Activated T-helper 9 cell treated with anti-CD3 and anti-CD28 coated beads, Interleukin-2, amount 50 U/mL, for 16 hours (primary cell): Measurements from ENCODE around the gene MRPL3.

ENCODE experiments used
- DNase-seq: peaks from one replicate; pipeline ENCODE4 v3.0.0-alpha.2; 2020; ENCODE audit warnings: low read depth

The MRPL3 gene

GRCh38 chr3:131502530-131503319, at the start of gene MRPL3:
MRPL3 (minus strand) TSS chr3:131502971; CDS start chr3:131502821, 150 bp downstream.
- DNase-seq = peak; percentile 78

- DNase-seq = no peak
Observed at GRCh38 chr3:131551761-131552160, 49.0 kb upstream of the MRPL3 start.

GRCh38 chr3:131550562-131551465, 48.0 kb upstream of the MRPL3 start:
- no peak for DNase-seq

- no peak for DNase-seq
Observed at GRCh38 chr3:131549340-131549739, 46.6 kb upstream of the MRPL3 start.

- no peak for DNase-seq
Observed at GRCh38 chr3:131547585-131547984, 44.8 kb upstream of the MRPL3 start.

- no peak for DNase-seq
Observed at GRCh38 chr3:131546441-131546840, 43.7 kb upstream of the MRPL3 start.

GRCh38 chr3:131544557-131544956, 41.8 kb upstream of the MRPL3 start:
- no peak for DNase-seq

GRCh38 chr3:131543714-131544113, 40.9 kb upstream of the MRPL3 start:
- no peak for DNase-seq

- DNase-seq = no peak
Observed at GRCh38 chr3:131541288-131541687, 38.5 kb upstream of the MRPL3 start.

- no peak for DNase-seq
Observed at GRCh38 chr3:131540821-131541220, 38.0 kb upstream of the MRPL3 start.

GRCh38 chr3:131540143-131540542, 37.4 kb upstream of the MRPL3 start:
- no peak for DNase-seq

- DNase-seq = no peak
Observed at GRCh38 chr3:131538968-131539367, 36.2 kb upstream of the MRPL3 start.

GRCh38 chr3:131537531-131537930, 34.8 kb upstream of the MRPL3 start:
- DNase-seq = no peak

- DNase-seq = no peak
Observed at GRCh38 chr3:131535596-131535995, 32.8 kb upstream of the MRPL3 start.

GRCh38 chr3:131535131-131535530, 32.4 kb upstream of the MRPL3 start:
- DNase-seq = no peak

GRCh38 chr3:131532645-131533044, 29.9 kb upstream of the MRPL3 start:
- DNase-seq = no peak

GRCh38 chr3:131530843-131531242, 28.1 kb upstream of the MRPL3 start:
- DNase-seq = no peak

- DNase-seq = no peak
Observed at GRCh38 chr3:131530388-131530787, 27.6 kb upstream of the MRPL3 start.

GRCh38 chr3:131526801-131527347, 24.1 kb upstream of the MRPL3 start:
- DNase-seq = no peak

- no peak for DNase-seq
Observed at GRCh38 chr3:131518680-131519079, 15.9 kb upstream of the MRPL3 start.

GRCh38 chr3:131505421-131505820, 2.6 kb upstream of the MRPL3 start:
- no peak for DNase-seq

- DNase-seq = no peak
Observed at GRCh38 chr3:131503320-131503635, 507 bp upstream of the MRPL3 start.

- no peak for DNase-seq
Observed at GRCh38 chr3:131501949-131502348, 822 bp downstream of the MRPL3 start.
